ENCODE measurements around the gene FAM20A.

Gene FAM20A

DNA sequence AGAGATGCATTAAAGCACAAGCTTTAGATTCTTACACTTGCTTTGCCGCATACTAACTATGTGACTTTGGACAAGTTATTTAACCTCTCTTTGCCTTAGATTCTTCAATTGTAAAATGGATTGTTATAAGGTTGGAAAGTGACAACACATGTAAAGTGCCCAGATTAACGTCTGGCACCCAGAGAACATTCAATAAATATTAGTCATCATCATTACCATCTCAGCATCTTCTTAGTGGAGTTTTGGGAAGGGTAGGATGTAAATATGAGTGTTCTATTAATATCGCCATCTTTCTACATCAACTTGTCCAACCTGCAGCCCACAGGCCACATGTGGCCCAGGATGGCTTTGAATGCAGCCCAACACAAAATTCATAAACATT is 27.4 kb upstream of the FAM20A start:
- no peak for TF ChIP-seq ZNF610 (tag by site-specific recombination; IDR thresholded peaks at IDR 0.05; ENCODE audit: borderline replicate concordance)
- no peak for TF ChIP-seq ZNF558 (tag by site-specific recombination; IDR thresholded peaks at IDR 0.05)
- no peak for TF ChIP-seq ZNF639 (tag by site-specific recombination; IDR thresholded peaks at IDR 0.05)
- TF ChIP-seq REPIN1 (tag by site-specific recombination; IDR thresholded peaks at IDR 0.05; ENCODE audit: low read depth): no peak
- TF ChIP-seq KLF16 (tag by site-specific recombination; IDR thresholded peaks at IDR 0.05): no peak
- TF ChIP-seq PRDM2 (tag by site-specific recombination; IDR thresholded peaks at IDR 0.05; ENCODE audit: borderline replicate concordance): no peak
- TF ChIP-seq EGR2 (tag by site-specific recombination; IDR thresholded peaks at IDR 0.05; ENCODE audit: low read depth): no peak
- TF ChIP-seq, protein P1, sequence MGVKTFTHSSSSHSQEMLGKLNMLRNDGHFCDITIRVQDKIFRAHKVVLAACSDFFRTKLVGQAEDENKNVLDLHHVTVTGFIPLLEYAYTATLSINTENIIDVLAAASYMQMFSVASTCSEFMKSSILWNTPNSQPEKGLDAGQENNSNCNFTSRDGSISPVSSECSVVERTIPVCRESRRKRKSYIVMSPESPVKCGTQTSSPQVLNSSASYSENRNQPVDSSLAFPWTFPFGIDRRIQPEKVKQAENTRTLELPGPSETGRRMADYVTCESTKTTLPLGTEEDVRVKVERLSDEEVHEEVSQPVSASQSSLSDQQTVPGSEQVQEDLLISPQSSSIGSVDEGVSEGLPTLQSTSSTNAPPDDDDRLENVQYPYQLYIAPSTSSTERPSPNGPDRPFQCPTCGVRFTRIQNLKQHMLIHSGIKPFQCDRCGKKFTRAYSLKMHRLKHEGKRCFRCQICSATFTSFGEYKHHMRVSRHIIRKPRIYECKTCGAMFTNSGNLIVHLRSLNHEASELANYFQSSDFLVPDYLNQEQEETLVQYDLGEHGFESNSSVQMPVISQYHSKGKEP (tag by site-specific recombination; IDR thresholded peaks at IDR 0.05): no peak
- no peaks in the 10 kb centered on the region for H3K9me3 ChIP-seq (ENCODE audit: control insufficient read depth, insufficient read depth, low read depth, low read length)
- 0 out of 2 replicates have a peak, but pooled peaks cover 4% of the 10 kb centered on the region for H3K4me1 ChIP-seq (ENCODE audit: control insufficient read depth, insufficient read depth, low read length)
- H3K27ac ChIP-seq (ENCODE audit: extremely low read depth, low read depth, low read length): no peak overlapping the region
- ChIA-PET POLR2A (interaction anchor here (0.6 to 0.7 kb wide), 2 partner anchors 68 to 204 kb away, joined by 3 to 9 read pairs; no protein-coding TSS in a partner anchor), CTCF (interaction anchor here (0.5 to 2.7 kb wide), 2 partner anchors 15 to 28 kb away, joined by 3 to 14 read pairs; no protein-coding TSS in a partner anchor)
- no peaks in the 10 kb centered on the region for H3K36me3 ChIP-seq (ENCODE audit: control insufficient read depth in 2 of 2, insufficient read depth in 1 of 2, low read length in 2 of 2)
- no peak overlapping the region for H3K4me3 ChIP-seq (ENCODE audit: low read depth, low read length)

DNA sequence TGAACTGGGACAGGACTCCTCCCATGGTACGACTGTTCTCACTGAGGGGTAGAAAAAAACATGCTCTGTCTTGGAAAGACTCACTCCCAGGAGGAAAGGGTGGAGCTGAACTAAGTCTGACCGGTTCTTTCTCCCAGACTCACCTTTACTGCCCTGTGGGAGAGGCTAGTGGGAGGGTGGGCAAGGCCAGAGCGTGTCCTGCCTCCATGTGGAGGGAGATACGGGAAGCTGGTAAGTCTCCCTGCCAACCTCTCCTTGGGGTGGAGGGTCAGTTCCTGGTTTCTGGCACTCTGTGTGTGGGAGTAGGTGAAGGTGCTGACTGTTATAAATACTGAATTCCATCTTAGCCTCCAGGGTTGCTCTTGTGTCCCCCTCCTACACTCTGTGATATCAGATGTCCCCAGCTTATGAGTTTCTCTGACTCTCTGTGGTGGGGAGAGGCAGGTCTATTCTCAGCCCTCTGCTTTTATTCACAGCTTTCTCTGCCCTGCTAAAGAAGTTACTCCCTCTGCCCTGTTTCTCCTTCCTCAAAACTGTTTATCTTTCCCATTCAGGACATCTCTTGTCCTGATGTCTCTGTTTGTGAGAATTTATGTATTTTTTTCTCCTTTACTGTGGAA is 26.9 kb upstream of the FAM20A start:
- POLR2A ChIA-PET: interaction anchor here (0.6 kb wide), 1 partner anchor 204 kb away, joined by 3 read pairs; no protein-coding TSS in a partner anchor
- H3K36me3 ChIP-seq (ENCODE audit: control insufficient read depth in 2 of 2, insufficient read depth in 1 of 2, low read length in 2 of 2): no peaks in the 10 kb centered on the region
- no peak overlapping the region for H3K4me3 ChIP-seq (ENCODE audit: low read depth, low read length)
- no peak overlapping the region for H3K27ac ChIP-seq (ENCODE audit: extremely low read depth, low read depth, low read length)
- H3K4me1 ChIP-seq (ENCODE audit: control insufficient read depth, insufficient read depth, low read length): 0 out of 2 replicates have a peak, but pooled peaks cover 4% of the 10 kb centered on the region
- H3K9me3 ChIP-seq (ENCODE audit: control insufficient read depth, insufficient read depth, low read depth, low read length): no peaks in the 10 kb centered on the region
- CTCF ChIA-PET: interaction anchor here (0.5 to 2.7 kb wide), 2 partner anchors 14 to 28 kb away, joined by 3 to 14 read pairs; no protein-coding TSS in a partner anchor
- TF ChIP-seq ZNF239 (tag by site-specific recombination; IDR thresholded peaks at IDR 0.05) (no peak), EGR2 (tag by site-specific recombination; IDR thresholded peaks at IDR 0.05; ENCODE audit: low read depth) (peak; percentile 92), GLIS2 (tag by site-specific recombination; IDR thresholded peaks at IDR 0.05) (no peak), ZFHX2 (tag by site-specific recombination; conservative IDR thresholded peaks at IDR 0.05) (peak; percentile 93), BCL11B (tag by site-specific recombination; IDR thresholded peaks at IDR 0.05; ENCODE audit: low read depth) (no peak), ZNF175 (tag by site-specific recombination; IDR thresholded peaks at IDR 0.05) (no peak), SP3 (tag by site-specific recombination; IDR thresholded peaks at IDR 0.05) (peak; percentile 62), OSR2 (tag by site-specific recombination; IDR thresholded peaks at IDR 0.05) (no peak), GLIS1 (tag by site-specific recombination; IDR thresholded peaks at IDR 0.05) (peak; percentile 41; the same call in 1 of the 2 replicates), ZNF341 (tag by site-specific recombination; IDR thresholded peaks at IDR 0.05; ENCODE audit: low read depth) (no peak), PRDM10 (tag by site-specific recombination; IDR thresholded peaks at IDR 0.05) (peak; percentile 97)

Measured in HEK293 (cell line).